ACC112 (cell line): ENCODE results near the gene AHSP.
A peak's percentile ranks its signal among the peaks of the same experiment; 100 is the strongest.

Experiments used
- H2AFZ ChIP-seq: fragments of 200-600 bp; sonication (generic); one replicate; pipeline ENCODE4 v1.6.0; 2017; ENCODE audit warnings: antibody characterized with exemption, low read length; ENCODE audit not compliant: unreplicated experiment
- H3K27ac ChIP-seq: fragments of 200-600 bp; sonication (generic); 2 replicates; pipeline ENCODE4 v1.5.1; 2014; ENCODE audit warnings: low read depth, mild to moderate bottlenecking, antibody characterized with exemption, low read length, moderate library complexity
- H3K27me3 ChIP-seq: fragments of 200-600 bp; sonication (generic); 2 replicates; pipeline ENCODE4 v1.6.1; 2014; ENCODE audit warnings: mild to moderate bottlenecking, antibody characterized with exemption, low read length, moderate library complexity, mixed read lengths; ENCODE audit not compliant: insufficient read depth
- H3K36me3 ChIP-seq: fragments of 200-600 bp; sonication (generic); 2 replicates; pipeline ENCODE4 v1.6.1; 2016; ENCODE audit warnings: mild to moderate bottlenecking, antibody characterized with exemption, low read length, moderate library complexity, mixed read lengths; ENCODE audit not compliant: insufficient read depth
- H3K4me1 ChIP-seq: fragments of 200-600 bp; sonication (generic); one replicate; pipeline ENCODE4 v1.6.1; 2016; ENCODE audit warnings: low read length, mixed read lengths; ENCODE audit not compliant: insufficient read depth, unreplicated experiment, control insufficient read depth
- H3K4me3 ChIP-seq: fragments of 200-600 bp; sonication (generic); 2 replicates; pipeline ENCODE4 v1.5.1; 2014; ENCODE audit warnings: mild to moderate bottlenecking, low read depth, low read length
- H3K79me2 ChIP-seq: fragments of 200-600 bp; sonication (generic); one replicate; pipeline ENCODE4 v1.6.0; 2016; ENCODE audit warnings: low read length; ENCODE audit not compliant: control insufficient read depth, unreplicated experiment, insufficient read depth

Gene AHSP

DNA sequence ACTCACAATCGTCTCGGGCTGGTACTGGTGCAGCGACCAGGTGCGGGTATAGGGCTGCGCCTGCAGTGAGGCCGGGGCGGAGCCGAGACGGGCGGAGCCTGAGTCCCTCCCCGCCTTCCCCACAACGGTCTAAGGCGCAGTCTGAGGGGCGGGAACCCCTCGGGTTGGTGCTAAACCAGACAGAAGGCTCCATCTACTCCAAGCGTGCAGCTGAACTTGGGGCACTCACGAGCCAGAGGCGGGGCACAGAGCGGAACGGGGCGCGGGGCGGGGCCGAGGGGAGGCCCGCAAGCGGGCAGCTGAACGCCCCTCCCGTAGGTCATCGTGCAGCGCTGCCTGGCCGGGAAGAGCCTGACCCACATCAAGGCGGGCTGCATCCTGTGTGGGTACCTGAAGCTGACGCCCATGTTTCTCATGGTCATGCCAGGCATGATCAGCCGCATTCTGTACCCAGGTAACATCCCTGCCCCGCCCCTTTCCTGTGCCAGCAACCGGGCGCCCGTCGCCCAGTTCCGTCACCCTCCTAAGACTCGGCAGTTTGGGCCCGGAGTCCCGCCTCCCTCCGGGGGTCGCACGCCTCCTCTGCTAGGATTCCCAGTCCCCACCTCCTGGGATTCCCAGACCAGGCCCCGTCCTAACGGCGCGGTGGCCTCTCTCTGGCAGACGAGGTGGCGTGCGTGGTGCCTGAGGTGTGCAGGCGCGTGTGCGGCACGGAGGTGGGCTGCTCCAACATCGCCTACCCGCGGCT is 39.8 kb upstream of the AHSP start:
- Histone ChIP-seq H3K4me1 (peaks cover 6% of the 10 kb centered on the region), H3K79me2 (no peaks in the 10 kb centered on the region), H2AFZ (no peak overlapping the region), H3K27me3 (peaks cover 21% of the 10 kb centered on the region; the same call in 1 of the 2 replicates), H3K4me3 (peak overlapping the region; percentile 70), H3K36me3 (no peaks in the 10 kb centered on the region), H3K27ac (no peak overlapping the region)

- Histone ChIP-seq H3K4me3 (peak overlapping the region; percentile 70; the same call in 1 of the 2 replicates), H3K27ac (no peak overlapping the region), H3K4me1 (peaks cover 6% of the 10 kb centered on the region), H3K79me2 (no peaks in the 10 kb centered on the region), H3K27me3 (peaks cover 21% of the 10 kb centered on the region; the same call in 1 of the 2 replicates), H2AFZ (no peak overlapping the region), H3K36me3 (no peaks in the 10 kb centered on the region)
Measured at GRCh38 chr16:31488468-31489297, 39.0 kb upstream of the AHSP start.

DNA sequence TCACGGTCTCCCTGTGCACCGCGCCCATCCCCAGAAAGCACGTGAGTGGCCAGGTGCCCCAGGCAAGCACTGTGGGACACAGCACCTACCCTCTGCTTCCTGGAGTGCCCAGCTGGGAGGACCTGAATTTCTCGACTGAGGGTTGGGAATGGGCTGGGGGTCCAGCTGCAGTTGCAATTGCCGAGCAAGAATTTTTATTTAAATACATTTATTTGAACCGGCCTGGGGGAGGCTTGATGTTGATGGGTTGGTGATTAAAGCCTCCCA is 38.5 kb upstream of the AHSP start:
- no peaks in the 10 kb centered on the region for H3K36me3 ChIP-seq
- H2AFZ ChIP-seq: no peak overlapping the region
- H3K79me2 ChIP-seq: no peaks in the 10 kb centered on the region
- no peak overlapping the region for H3K4me3 ChIP-seq
- no peak overlapping the region for H3K27ac ChIP-seq
- H3K4me1 ChIP-seq: peaks cover 6% of the 10 kb centered on the region
- H3K27me3 ChIP-seq: peaks cover 21% of the 10 kb centered on the region; the same call in 1 of the 2 replicates

GRCh38 chr16:31489616-31490584 is 37.8 kb upstream of the AHSP start:
- no peak overlapping the region for H3K4me3 ChIP-seq
- no peak overlapping the region for H2AFZ ChIP-seq
- H3K27me3 ChIP-seq: peaks cover 21% of the 10 kb centered on the region; the same call in 1 of the 2 replicates
- H3K36me3 ChIP-seq: no peaks in the 10 kb centered on the region
- H3K27ac ChIP-seq: no peak overlapping the region
- H3K4me1 ChIP-seq: peaks cover 6% of the 10 kb centered on the region
- no peaks in the 10 kb centered on the region for H3K79me2 ChIP-seq

GRCh38 chr16:31491778-31492418 is 35.8 kb upstream of the AHSP start:
- Histone ChIP-seq H2AFZ (no peak overlapping the region), H3K36me3 (0 out of 2 replicates have a peak, but pooled peaks cover 3% of the 10 kb centered on the region), H3K4me1 (peaks cover 6% of the 10 kb centered on the region), H3K27me3 (peaks cover 16% of the 10 kb centered on the region; the same call in 1 of the 2 replicates), H3K4me3 (no peak overlapping the region), H3K79me2 (no peaks in the 10 kb centered on the region), H3K27ac (no peak overlapping the region)

DNA sequence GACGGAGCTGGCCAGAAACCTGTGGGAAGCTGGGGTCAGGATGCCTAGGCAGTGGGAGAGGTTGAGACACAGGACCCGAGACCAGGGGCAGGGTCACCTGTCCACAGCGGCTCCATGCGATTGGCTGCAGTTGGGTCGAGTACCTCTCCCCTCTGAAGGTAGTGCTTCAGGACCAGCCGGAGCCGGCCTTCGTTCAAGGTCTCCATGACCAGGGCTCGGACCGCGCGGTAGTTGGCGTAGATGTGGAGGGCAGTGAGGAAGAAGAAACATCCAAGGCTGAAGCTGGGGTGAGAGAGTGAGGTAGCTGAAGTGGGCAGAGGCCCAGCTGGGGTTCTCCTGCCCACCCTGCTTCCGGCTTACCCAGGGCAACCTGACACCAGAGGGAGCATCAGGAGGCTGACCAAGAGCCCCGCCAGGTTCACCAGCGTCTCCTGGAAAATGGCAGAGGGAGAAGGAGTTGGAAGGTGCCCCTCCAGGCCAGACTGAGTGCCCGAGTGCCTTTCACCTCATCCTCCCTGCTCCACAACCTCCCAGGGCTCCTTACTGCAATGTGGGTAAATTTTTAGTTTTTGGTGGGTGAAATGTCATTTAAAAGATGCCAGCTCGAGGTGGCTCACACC is 34.1 kb upstream of the AHSP start:
- Histone ChIP-seq H3K36me3 (0 out of 2 replicates have a peak, but pooled peaks cover 3% of the 10 kb centered on the region), H3K4me1 (no peaks in the 10 kb centered on the region), H2AFZ (no peak overlapping the region), H3K27ac (no peak overlapping the region), H3K27me3 (no peaks in the 10 kb centered on the region), H3K79me2 (no peaks in the 10 kb centered on the region), H3K4me3 (no peak overlapping the region)

GRCh38 chr16:31496670-31497069 is 31.0 kb upstream of the AHSP start:
- Histone ChIP-seq H3K27ac (no peak overlapping the region), H2AFZ (no peak overlapping the region), H3K4me3 (no peak overlapping the region), H3K4me1 (no peaks in the 10 kb centered on the region), H3K27me3 (no peaks in the 10 kb centered on the region), H3K36me3 (0 out of 2 replicates have a peak, but pooled peaks cover 3% of the 10 kb centered on the region), H3K79me2 (no peaks in the 10 kb centered on the region)

DNA sequence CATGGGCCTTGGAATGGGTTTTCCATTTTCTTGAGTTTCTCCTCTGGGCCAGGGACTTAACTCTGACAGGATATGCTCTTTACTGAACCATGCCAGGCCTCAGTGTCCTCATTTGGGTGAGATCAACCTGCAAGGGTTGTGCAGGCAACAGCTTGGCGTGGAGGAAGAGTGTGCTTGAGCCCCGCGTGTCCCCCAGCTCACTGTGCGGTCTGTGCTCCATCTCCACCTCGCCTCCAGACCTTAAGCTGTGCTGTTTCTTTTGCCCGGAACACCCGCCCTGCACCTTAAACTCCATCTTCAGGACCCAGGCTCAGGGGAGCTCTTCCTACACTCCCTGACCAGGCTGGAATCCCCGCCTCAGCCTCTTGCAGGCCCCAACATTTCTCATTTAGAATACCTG is 29.2 kb upstream of the AHSP start:
- H3K4me3 ChIP-seq: no peak overlapping the region

GRCh38 chr16:31499928-31500327 is 27.8 kb upstream of the AHSP start:
- Histone ChIP-seq H3K36me3 (0 out of 2 replicates have a peak, but pooled peaks cover 3% of the 10 kb centered on the region), H3K4me3 (no peak overlapping the region), H3K27me3 (no peaks in the 10 kb centered on the region)

More for the DNA sequence above, 29.2 kb upstream of the AHSP start:
- H3K36me3 ChIP-seq: 0 out of 2 replicates have a peak, but pooled peaks cover 3% of the 10 kb centered on the region
- H3K4me1 ChIP-seq: no peaks in the 10 kb centered on the region
- H3K27ac ChIP-seq: no peak overlapping the region
- H3K27me3 ChIP-seq: no peaks in the 10 kb centered on the region
- no peak overlapping the region for H2AFZ ChIP-seq
- H3K79me2 ChIP-seq: no peaks in the 10 kb centered on the region

More at GRCh38 chr16:31499928-31500327, 27.8 kb upstream of the AHSP start:
- no peak overlapping the region for H2AFZ ChIP-seq
- no peaks in the 10 kb centered on the region for H3K79me2 ChIP-seq
- no peaks in the 10 kb centered on the region for H3K4me1 ChIP-seq
- H3K27ac ChIP-seq: no peak overlapping the region
